ENCODE measurements around the gene CLEC5A.

DNA sequence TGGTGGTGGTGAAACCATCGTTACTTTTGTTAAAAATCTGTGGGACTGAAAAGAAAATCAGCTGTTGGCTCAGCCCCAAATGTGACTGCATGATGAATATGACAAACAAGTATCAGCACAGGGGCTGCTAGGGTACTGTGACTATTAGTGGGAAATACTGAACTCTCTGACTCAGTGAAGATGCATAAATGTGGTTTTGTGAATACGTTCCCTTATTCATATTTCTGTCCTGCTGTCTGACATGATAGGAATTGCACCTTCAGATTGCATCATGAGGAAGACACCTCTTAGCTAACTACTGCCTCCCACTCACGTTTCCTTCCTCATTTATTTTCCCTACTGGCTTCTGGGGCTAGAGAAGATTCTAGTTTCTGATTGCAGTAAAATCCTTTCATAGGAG, 1.4 kb downstream of the CLEC5A start:
- TF ChIP-seq POLR2A (IDR thresholded peaks at IDR 0.05): no peak
- TF ChIP-seq, protein P1, sequence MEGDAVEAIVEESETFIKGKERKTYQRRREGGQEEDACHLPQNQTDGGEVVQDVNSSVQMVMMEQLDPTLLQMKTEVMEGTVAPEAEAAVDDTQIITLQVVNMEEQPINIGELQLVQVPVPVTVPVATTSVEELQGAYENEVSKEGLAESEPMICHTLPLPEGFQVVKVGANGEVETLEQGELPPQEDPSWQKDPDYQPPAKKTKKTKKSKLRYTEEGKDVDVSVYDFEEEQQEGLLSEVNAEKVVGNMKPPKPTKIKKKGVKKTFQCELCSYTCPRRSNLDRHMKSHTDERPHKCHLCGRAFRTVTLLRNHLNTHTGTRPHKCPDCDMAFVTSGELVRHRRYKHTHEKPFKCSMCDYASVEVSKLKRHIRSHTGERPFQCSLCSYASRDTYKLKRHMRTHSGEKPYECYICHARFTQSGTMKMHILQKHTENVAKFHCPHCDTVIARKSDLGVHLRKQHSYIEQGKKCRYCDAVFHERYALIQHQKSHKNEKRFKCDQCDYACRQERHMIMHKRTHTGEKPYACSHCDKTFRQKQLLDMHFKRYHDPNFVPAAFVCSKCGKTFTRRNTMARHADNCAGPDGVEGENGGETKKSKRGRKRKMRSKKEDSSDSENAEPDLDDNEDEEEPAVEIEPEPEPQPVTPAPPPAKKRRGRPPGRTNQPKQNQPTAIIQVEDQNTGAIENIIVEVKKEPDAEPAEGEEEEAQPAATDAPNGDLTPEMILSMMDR (IDR thresholded peaks at IDR 0.05): no peak

All from adrenal gland (tissue), 5 donors.